ENCODE data around the gene HLCS. TPM values are rescaled to one million over a fixed set of nuclear protein-coding genes. Genes with fewer than 3 reads are reported as not detected.
"Not testable (repeated sequence)": the region's sequence is repeated elsewhere in the genome, so short reads cannot be mapped to it uniquely, and the experiment has no call there.

The HLCS gene
- total and polyA plus RNA-seq, 2 of the 4 experiments (the other 2 are of a cell fraction) = 10.6 to 21.0 TPM

DNA sequence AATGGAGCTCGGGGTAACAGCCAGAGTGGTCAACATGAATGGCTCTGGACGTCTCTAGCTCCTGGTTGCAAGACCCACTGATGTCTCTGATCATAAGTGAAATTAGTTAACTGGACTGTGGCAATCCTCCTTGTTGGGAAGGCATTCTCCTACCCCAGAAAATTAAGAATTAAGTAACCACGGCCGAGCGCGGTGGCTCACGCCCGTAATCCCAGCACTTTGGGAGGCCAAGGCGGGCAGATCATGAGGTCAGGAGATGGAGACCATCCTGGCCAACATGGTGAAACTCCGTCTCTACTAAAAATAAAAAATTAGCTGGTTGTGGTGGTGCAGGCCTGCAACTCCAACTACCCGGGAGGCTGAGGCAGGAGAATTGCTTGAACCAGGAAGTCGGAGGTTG is 14.1 kb downstream of the HLCS start:
- H4K5ac ChIP-seq (ENCODE audit: low read depth, low read length); H3K18ac ChIP-seq (ENCODE audit: low read depth, low read length); H3K4me3 ChIP-seq (ENCODE audit: insufficient read depth, low read depth, low read length); in situ Hi-C loops (cut with MboI; ENCODE audit: low sequenced_read_pairs); H2AK5ac ChIP-seq (ENCODE audit: low read depth, low read length); DNase-seq; ATAC-seq (ENCODE audit: low read depth); H3K27ac ChIP-seq (ENCODE audit: insufficient read depth, low read length); POLR2A ChIA-PET (ENCODE audit: unreplicated experiment); H3K9ac ChIP-seq (ENCODE audit: low read depth, low read length); H4K8ac ChIP-seq (ENCODE audit: low read depth in 2 of 2, low read length in 2 of 2); H2AK9ac ChIP-seq (replicated peaks; ENCODE audit: low read depth, low read length, poor library complexity); H3K23ac ChIP-seq (ENCODE audit: low read depth, low read length); H2BK15ac ChIP-seq (ENCODE audit: low read depth, low read length); H3K4me2 ChIP-seq (ENCODE audit: low read depth, low read length); BruUV-seq (replicated peaks); H3K4me1 ChIP-seq (ENCODE audit: control insufficient read depth, insufficient read depth, low read length); H3K14ac ChIP-seq (replicated peaks; ENCODE audit: low read depth, low read length); intact Hi-C loops (cut with micrococcal nuclease); dilution Hi-C loops (cut with HindIII; ENCODE audit: low sequenced_read_pairs, unreplicated experiment); H2BK120ac ChIP-seq (ENCODE audit: low read depth, low read length); H3K56ac ChIP-seq (ENCODE audit: extremely low read depth, insufficient read depth, low read length); H3K27me3 ChIP-seq (ENCODE audit: control insufficient read depth, insufficient read depth, low read length); H4K91ac ChIP-seq (ENCODE audit: insufficient read depth, low read depth, low read length); H2BK5ac ChIP-seq (ENCODE audit: low read depth, low read length, poor library complexity, severe bottlenecking); H3K9me3 ChIP-seq (ENCODE audit: control insufficient read depth, insufficient read depth, low read length); H3K9me1 ChIP-seq (ENCODE audit: insufficient read depth, low read length); H2BK20ac ChIP-seq (ENCODE audit: low read depth, low read length); H4K20me1 ChIP-seq (ENCODE audit: insufficient read depth, low read length); H2AFZ ChIP-seq (replicated peaks; ENCODE audit: low read length, poor library complexity); H3K4ac ChIP-seq (ENCODE audit: low read depth, low read length); H3K36me3 ChIP-seq (ENCODE audit: control insufficient read depth, insufficient read depth, low read length); H3K79me1 ChIP-seq (ENCODE audit: low read depth in 1 of 2, low read length in 2 of 2): not testable (repeated sequence)
- CTCF ChIA-PET = interaction anchor here (0.6 kb wide), 1 partner anchor 533 kb away, joined by 5 read pairs; no protein-coding TSS in a partner anchor
- no CpG with 5 or more reads among the region's 12 CpGs for WGBS, 2 experiments (ENCODE audit: extremely low coverage in 2 of 2, insufficient read length in 1 of 2)

Measured in IMR-90 (cell line).